ENCODE measurements around the gene CASKIN1. TPM values are rescaled to one million over a fixed set of nuclear protein-coding genes. Genes with fewer than 3 reads are reported as not detected.
A peak's percentile ranks its signal among the peaks of the same experiment; 100 is the strongest.

The CASKIN1 gene
- total and polyA plus RNA-seq, 4 experiments from 2014 or later = not detected

DNA sequence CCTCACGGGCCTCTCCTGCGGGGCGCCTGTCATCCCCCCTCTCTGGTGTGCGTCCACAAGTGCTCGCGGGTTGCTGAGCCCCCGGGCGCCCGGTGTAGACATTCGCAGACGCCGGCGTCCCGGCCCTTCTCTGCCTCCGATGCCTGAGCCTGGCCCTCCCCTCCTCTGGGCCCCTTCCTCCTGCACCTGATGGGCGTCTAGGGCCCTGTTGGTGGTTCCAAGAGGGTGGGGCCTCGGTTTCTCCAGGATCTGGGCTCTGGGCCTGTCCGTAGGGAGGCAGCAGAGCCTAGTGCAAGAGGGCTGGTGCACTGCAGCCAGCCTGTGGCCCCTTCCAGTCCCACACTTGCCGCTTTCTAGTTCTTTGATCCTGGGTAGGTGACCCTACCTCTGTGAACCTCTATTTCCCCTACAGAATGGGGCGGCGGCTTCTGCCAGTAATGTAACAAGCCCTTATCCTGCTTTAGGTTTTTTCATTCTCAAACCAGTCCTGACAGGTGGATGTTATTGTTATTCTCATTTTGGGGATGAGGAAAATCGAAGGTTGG, 27.6 kb upstream of the CASKIN1 start:
- intact Hi-C loops (cut with micrococcal nuclease) = loop anchor here (1.0 kb wide), 5 partner anchors 9 to 69 kb away; partner anchors contain the start of genes ECI1, MLST8, RNPS1 and TRAF7
- ChIA-PET POLR2A (ENCODE audit: partially characterized antibody) (interaction anchor here (1.0 to 3.7 kb wide), 6 partner anchors 9 to 518 kb away, joined by 3 to 22 read pairs (median 8); partner anchors contain the start of genes ECI1, MAPK8IP3, MLST8 and NHERF2), CTCF (ENCODE audit: partially characterized antibody) (no interaction called here)
- Histone ChIP-seq H3K9me3 (ENCODE audit: control insufficient read depth in 1 of 2, low read length in 2 of 2) (no peaks in the 10 kb centered on the region), H3K4me1 (ENCODE audit: insufficient read depth, low read length) (peaks cover 14% of the 10 kb centered on the region), H3K27me3 (ENCODE audit: insufficient read depth, low read length) (no peaks in the 10 kb centered on the region), H3K36me3 (ENCODE audit: insufficient read depth, low read length) (peaks cover 12% of the 10 kb centered on the region), H3K27ac (ENCODE audit: low read depth, low read length) (peak overlapping the region; percentile 90), H3K4me3 (ENCODE audit: low read length in 2 of 2) (peak overlapping the region; percentile 81 to 84)
- Mint-ChIP-seq H3K4me1 (peaks cover 7 to 27% (median 19%) of the 10 kb centered on the region in 4 donors), H3K27ac (peak overlapping the region in 6 of 7 donors; percentile 68 to 85 (median 80)), H3K36me3 (peaks cover 4 to 10% of the 10 kb centered on the region in 2 donors), H3K4me3 (peak overlapping the region; percentile 77 to 91 (median 82)), H3K27me3 (no peaks in the 10 kb centered on the region), H3K9me3 (no peaks in the 10 kb centered on the region)
- peak in 1 of 5 donors; percentile 42 for DNase-seq

DNA sequence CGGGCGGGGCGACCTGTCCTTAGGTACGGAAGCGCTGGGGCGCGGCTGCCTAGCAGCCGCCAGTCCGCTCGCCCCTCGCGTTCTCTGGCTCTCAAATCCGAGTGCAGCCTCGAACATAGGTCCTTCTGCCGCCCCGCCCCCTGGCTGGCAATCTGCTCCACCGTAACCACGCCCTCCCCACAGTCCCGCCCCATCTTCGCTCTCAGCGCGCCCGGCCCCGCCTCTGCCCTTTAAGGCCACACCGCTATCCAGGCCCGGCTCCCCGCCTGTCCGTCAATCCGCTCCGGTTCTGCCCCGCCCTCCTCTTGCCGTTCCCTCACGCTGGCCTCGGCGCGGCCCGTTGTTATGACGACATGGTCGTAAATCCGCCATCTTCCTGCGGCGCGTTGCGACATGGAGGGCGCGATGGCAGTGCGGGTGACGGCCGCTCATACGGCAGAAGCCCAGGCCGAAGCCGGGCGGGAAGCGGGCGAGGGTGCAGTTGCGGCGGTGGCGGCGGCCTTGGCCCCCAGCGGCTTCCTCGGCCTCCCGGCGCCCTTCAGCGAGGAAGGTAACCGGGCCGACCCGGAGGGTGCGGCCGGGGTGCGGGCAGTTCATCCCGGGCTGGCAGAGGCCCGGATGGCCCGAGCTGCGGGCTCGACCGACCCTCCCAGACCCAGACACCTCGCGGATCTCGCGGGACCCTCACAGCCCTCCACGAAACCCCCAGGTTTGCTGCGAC, 27.0 kb upstream of the CASKIN1 start, which contains the start of gene E4F1:
Gene E4F1 (plus strand): TSS at position 371 of the 721 bp plus-strand sequence. CDS start 23 bp downstream, at position 394.
- ChIA-PET CTCF (ENCODE audit: partially characterized antibody) (interaction anchor here (0.8 to 1.8 kb wide), 3 partner anchors 9 to 29 kb away, joined by 3 to 4 read pairs (median 4); partner anchors contain the start of genes ECI1 and PGP), POLR2A (ENCODE audit: partially characterized antibody) (interaction anchor here (1.0 to 3.7 kb wide), 7 partner anchors 9 to 518 kb away, joined by 3 to 22 read pairs (median 9); partner anchors contain the start of genes BRICD5, ECI1, MAPK8IP3 and MLST8)
- Mint-ChIP-seq H3K36me3 (peaks cover 4 to 10% of the 10 kb centered on the region in 2 donors), H3K9me3 (no peaks in the 10 kb centered on the region), H3K27me3 (no peaks in the 10 kb centered on the region), H3K4me1 (peaks cover 7 to 27% (median 19%) of the 10 kb centered on the region in 4 donors), H3K27ac (peak within 1 kb of the TSS; percentile 82 to 94 (median 89)), H3K4me3 (peak within 1 kb of the TSS; percentile 85 to 93 (median 90))
- peak; percentile 97 to 99 (median 99) for DNase-seq
- Histone ChIP-seq H3K4me1 (ENCODE audit: insufficient read depth, low read length) (peaks cover 14% of the 10 kb centered on the region), H3K27me3 (ENCODE audit: insufficient read depth, low read length) (no peaks in the 10 kb centered on the region), H3K36me3 (ENCODE audit: insufficient read depth, low read length) (peaks cover 6% of the 10 kb centered on the region), H3K4me3 (ENCODE audit: low read length in 2 of 2) (peak within 1 kb of the TSS; percentile 81 to 84), H3K27ac (ENCODE audit: low read depth, low read length) (peak within 1 kb of the TSS; percentile 90), H3K9me3 (ENCODE audit: control insufficient read depth in 1 of 2, low read length in 2 of 2) (no peaks in the 10 kb centered on the region)
- intact Hi-C loops (cut with micrococcal nuclease) = loop anchor here (1.0 kb wide), 5 partner anchors 8 to 68 kb away; partner anchors contain the start of genes ECI1, MLST8, RNPS1 and TRAF7

DNA sequence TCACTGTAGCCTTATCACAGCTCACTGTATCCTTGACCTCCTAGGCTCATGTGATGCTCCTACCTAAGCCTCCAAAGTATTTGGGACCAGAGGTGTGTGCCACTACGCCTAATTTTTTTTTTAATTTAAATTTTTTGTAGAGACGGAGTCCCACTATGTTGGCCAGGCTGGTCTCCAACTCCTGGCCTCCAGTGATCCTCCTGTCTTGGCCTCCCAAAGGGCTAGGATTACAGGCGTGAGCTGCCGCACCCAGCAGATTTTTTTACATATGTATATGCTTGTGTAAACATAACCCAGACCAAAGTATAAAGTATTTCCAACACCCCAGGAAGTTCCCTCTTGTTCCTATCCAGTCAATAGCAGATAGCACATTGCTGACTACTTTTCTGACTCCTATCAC, 19.9 kb upstream of the CASKIN1 start:
- intact Hi-C loops (cut with micrococcal nuclease) = no loop called here
- H3K4me3 ChIP-seq (ENCODE audit: low read length in 2 of 2) = no peak overlapping the region
- H3K27me3 Mint-ChIP-seq = no peaks in the 10 kb centered on the region

DNA sequence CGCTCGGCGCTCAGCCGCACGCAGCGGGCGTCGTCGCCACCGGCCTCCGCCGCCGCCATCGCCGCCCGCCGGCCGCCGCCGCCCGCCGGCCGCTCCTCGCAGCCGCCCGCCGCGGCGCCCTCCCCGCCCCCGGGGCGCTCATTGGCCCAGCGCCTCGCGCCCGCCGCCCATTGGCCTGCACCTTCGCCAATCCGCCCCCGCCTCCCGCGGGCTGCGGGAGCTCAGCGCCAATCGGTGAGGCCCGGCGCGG, 18.2 kb upstream of the CASKIN1 start, which contains the start of gene PGP:
Gene PGP (minus strand): TSS at position 122 of the 250 bp plus-strand sequence. CDS start 63 bp downstream, at position 59.
- Histone ChIP-seq H3K36me3 (ENCODE audit: insufficient read depth, low read length) (peaks cover 9% of the 10 kb centered on the region), H3K27ac (ENCODE audit: low read depth, low read length) (peak within 1 kb of the TSS; percentile 83), H3K4me3 (ENCODE audit: low read length in 2 of 2) (peak within 1 kb of the TSS; percentile 65 to 92), H3K9me3 (ENCODE audit: control insufficient read depth in 1 of 2, low read length in 2 of 2) (no peaks in the 10 kb centered on the region), H3K27me3 (ENCODE audit: insufficient read depth, low read length) (no peaks in the 10 kb centered on the region), H3K4me1 (ENCODE audit: insufficient read depth, low read length) (peaks cover 20% of the 10 kb centered on the region)
- peak within 1 kb of the TSS; percentile 64 to 93 (median 89) for H3K27ac Mint-ChIP-seq
- H3K36me3 Mint-ChIP-seq = peaks cover 0 to 8% of the 10 kb centered on the region in 2 donors
- POLR2A ChIA-PET (ENCODE audit: partially characterized antibody) = interaction anchor here (0.6 to 3.3 kb wide), 19 partner anchors 9 to 404 kb away, joined by 3 to 48 read pairs (median 5); partner anchors contain the start of genes ATP6V0C, E4F1, ECI1 and MLST8
- H3K4me3 Mint-ChIP-seq = peak within 1 kb of the TSS; percentile 81 to 89 (median 86)
- H3K9me3 Mint-ChIP-seq = no peaks in the 10 kb centered on the region
- no peak for DNase-seq
- peaks cover 8 to 27% (median 17%) of the 10 kb centered on the region in 4 donors for H3K4me1 Mint-ChIP-seq
- intact Hi-C loops (cut with micrococcal nuclease) = loop anchor here (2.0 kb wide), 3 partner anchors 36 to 60 kb away; partner anchors contain the start of genes ECI1, RNPS1 and TRAF7
- CTCF ChIA-PET (ENCODE audit: partially characterized antibody) = interaction anchor here (0.6 to 1.4 kb wide), 3 partner anchors 8 to 60 kb away, joined by 3 to 4 read pairs (median 3); partner anchors contain the start of genes E4F1 and TRAF7
- no peaks in the 10 kb centered on the region for H3K27me3 Mint-ChIP-seq

More for the DNA sequence above, 19.9 kb upstream of the CASKIN1 start:
- CTCF ChIA-PET (ENCODE audit: partially characterized antibody) = interaction anchor here (1.8 kb wide), 1 partner anchor 22 kb away, joined by 8 read pairs; no protein-coding TSS in a partner anchor
- Mint-ChIP-seq H3K9me3 (no peaks in the 10 kb centered on the region), H3K36me3 (peaks cover 0 to 6% of the 10 kb centered on the region in 2 donors), H3K4me3 (peak overlapping the region in 7 of 8 donors; percentile 51 to 89 (median 58)), H3K4me1 (peaks cover 8 to 27% (median 17%) of the 10 kb centered on the region in 4 donors), H3K27ac (peak overlapping the region in 2 of 7 donors; percentile 67 to 81)
- H3K36me3 ChIP-seq (ENCODE audit: insufficient read depth, low read length) = peaks cover 9% of the 10 kb centered on the region
- no peaks in the 10 kb centered on the region for H3K27me3 ChIP-seq (ENCODE audit: insufficient read depth, low read length)
- no peaks in the 10 kb centered on the region for H3K9me3 ChIP-seq (ENCODE audit: control insufficient read depth in 1 of 2, low read length in 2 of 2)
- H3K4me1 ChIP-seq (ENCODE audit: insufficient read depth, low read length) = peaks cover 20% of the 10 kb centered on the region
- H3K27ac ChIP-seq (ENCODE audit: low read depth, low read length) = no peak overlapping the region
- peak in 1 of 5 donors; percentile 32 for DNase-seq
- POLR2A ChIA-PET (ENCODE audit: partially characterized antibody) = interaction anchor here (0.9 to 3.3 kb wide), 5 partner anchors 10 to 61 kb away, joined by 3 to 48 read pairs (median 25); partner anchors contain the start of genes DNASE1L2, ECI1, MLST8 and TRAF7

DNA sequence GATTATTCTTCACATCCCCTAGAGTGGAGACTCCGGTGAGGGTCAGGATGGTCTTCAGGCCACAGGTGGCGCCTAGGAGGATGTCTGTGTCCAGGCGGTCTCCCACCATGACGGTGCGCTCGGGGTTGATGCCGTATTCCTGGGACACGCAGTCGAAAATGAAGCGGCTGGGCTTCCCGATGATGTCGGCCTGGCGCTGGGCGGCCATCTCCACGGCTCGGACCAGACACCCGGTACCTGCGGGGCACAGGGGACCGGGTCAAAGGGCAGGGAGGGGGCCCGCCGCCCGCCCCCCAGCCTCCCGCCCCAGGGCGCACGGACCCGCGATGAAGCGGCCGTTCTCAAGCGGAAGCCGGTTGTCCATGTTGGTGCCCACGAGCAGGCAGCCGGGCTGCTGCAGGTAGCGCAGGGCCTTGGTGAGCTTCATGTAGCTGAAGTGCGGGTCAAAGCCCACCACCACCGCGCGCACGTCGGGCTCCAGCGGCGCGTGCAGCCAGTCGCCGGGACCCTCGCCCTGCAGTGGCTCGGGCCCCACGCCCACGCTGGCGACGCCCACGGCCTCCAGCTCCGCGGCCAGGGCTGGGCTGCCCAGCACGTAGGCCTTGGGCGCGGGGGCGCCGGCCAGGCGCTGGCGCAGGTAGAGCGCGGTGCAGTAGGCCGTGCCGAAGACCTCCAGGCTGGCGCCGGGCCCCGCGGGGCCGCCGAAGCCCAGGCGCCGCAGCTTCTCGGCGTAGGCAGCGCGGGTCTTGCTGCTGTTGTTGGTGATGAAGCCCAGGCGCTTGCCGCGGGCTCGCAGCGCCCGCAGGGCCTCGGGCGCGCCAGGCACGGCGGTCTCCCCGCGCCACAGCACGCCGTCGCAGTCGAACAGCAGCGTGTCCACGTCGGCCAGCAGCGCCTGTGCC, 17.7 kb upstream of the CASKIN1 start:
- H3K27ac Mint-ChIP-seq = peak overlapping the region in 4 of 7 donors; percentile 13 to 83 (median 28)
- no peak for DNase-seq
- Histone ChIP-seq H3K4me3 (ENCODE audit: low read length in 2 of 2) (peak overlapping the region in 1 of 2 donors; percentile 51), H3K27ac (ENCODE audit: low read depth, low read length) (peak overlapping the region; percentile 55), H3K4me1 (ENCODE audit: insufficient read depth, low read length) (peaks cover 20% of the 10 kb centered on the region), H3K27me3 (ENCODE audit: insufficient read depth, low read length) (no peaks in the 10 kb centered on the region), H3K9me3 (ENCODE audit: control insufficient read depth in 1 of 2, low read length in 2 of 2) (no peaks in the 10 kb centered on the region), H3K36me3 (ENCODE audit: insufficient read depth, low read length) (peaks cover 9% of the 10 kb centered on the region)
- POLR2A ChIA-PET (ENCODE audit: partially characterized antibody) = interaction anchor here (0.6 to 3.3 kb wide), 19 partner anchors 8 to 403 kb away, joined by 3 to 48 read pairs (median 5); partner anchors contain the start of genes ATP6V0C, E4F1, ECI1 and MLST8
- CTCF ChIA-PET (ENCODE audit: partially characterized antibody) = interaction anchor here (0.9 to 1.4 kb wide), 2 partner anchors 9 to 59 kb away, joined by 3 to 4 read pairs; partner anchors contain the start of genes E4F1 and TRAF7
- peaks cover 8 to 27% (median 17%) of the 10 kb centered on the region in 4 donors for H3K4me1 Mint-ChIP-seq
- H3K36me3 Mint-ChIP-seq = peaks cover 0 to 10% of the 10 kb centered on the region in 2 donors
- no peaks in the 10 kb centered on the region for H3K9me3 Mint-ChIP-seq
- no peaks in the 10 kb centered on the region for H3K27me3 Mint-ChIP-seq
- H3K4me3 Mint-ChIP-seq = peak overlapping the region; percentile 74 to 80 (median 77)
- intact Hi-C loops (cut with micrococcal nuclease) = loop anchor here (2.0 kb wide), 3 partner anchors 37 to 59 kb away; partner anchors contain the start of genes ECI1, RNPS1 and TRAF7
